GM12874 (cell line): ENCODE measurements around the gene AKR7A3.

Source experiments
- CTCF ChIP-seq: IDR thresholded peaks from 2 replicates; pipeline ENCODE4 v1.5.1; 2011; ENCODE audit warnings: low read depth, mild to moderate bottlenecking, control low read depth, low read length, moderate library complexity; ENCODE audit not compliant: insufficient read depth

AKR7A3 gene

GRCh38 chr1:19311503-19311930 is 22.9 kb upstream of the AKR7A3 start:
- no peak for TF ChIP-seq CTCF

- TF ChIP-seq CTCF, result no peak
Observed at GRCh38 chr1:19310720-19311502, 22.3 kb upstream of the AKR7A3 start.

- TF ChIP-seq CTCF, result no peak
Observed at GRCh38 chr1:19310061-19310460, 21.5 kb upstream of the AKR7A3 start.

GRCh38 chr1:19309123-19309813 is 20.7 kb upstream of the AKR7A3 start:
- TF ChIP-seq CTCF, result no peak

- TF ChIP-seq CTCF, result no peak
Observed at GRCh38 chr1:19308509-19308907, 19.9 kb upstream of the AKR7A3 start.

GRCh38 chr1:19307794-19308508 is 19.4 kb upstream of the AKR7A3 start:
- no peak for TF ChIP-seq CTCF

- TF ChIP-seq CTCF, result no peak
Observed at GRCh38 chr1:19306941-19307340, 18.4 kb upstream of the AKR7A3 start.
